GM12864 (cell line): ENCODE measurements around the gene SOD1.
A peak's percentile ranks its signal among the peaks of the same experiment; 100 is the strongest.
"Not testable (repeated sequence)": the region's sequence is repeated elsewhere in the genome, so short reads cannot be mapped to it uniquely, and the experiment has no call there.

ENCODE experiments used
- DNase-seq: peaks from one replicate; pipeline ENCODE4 v3.0.0-alpha.2; 2011; ENCODE audit warnings: low read depth
- H3K4me3 ChIP-seq: 2 replicates; pipeline ENCODE4 v1.5.1; 2011; ENCODE audit warnings: mild to moderate bottlenecking, low read depth, low read length, control low read depth
- CTCF ChIP-seq: IDR thresholded peaks from 2 replicates; pipeline ENCODE4 v1.5.1; 2011; ENCODE audit warnings: low read depth, mild to moderate bottlenecking, moderate library complexity, low read length, control low read depth, inconsistent platforms; ENCODE audit errors: missing control alignments

The SOD1 gene

GRCh38 chr21:31622397-31622796, 37.1 kb upstream of the SOD1 start:
- no peak for TF ChIP-seq CTCF
- DNase-seq, result no peak
- no peak overlapping the region for H3K4me3 ChIP-seq

GRCh38 chr21:31623664-31624063, 35.8 kb upstream of the SOD1 start:
- TF ChIP-seq CTCF, result peak; percentile 28

GRCh38 chr21:31624181-31624580, 35.3 kb upstream of the SOD1 start:
- H3K4me3 ChIP-seq, result no peak overlapping the region
- TF ChIP-seq CTCF, result no peak
- no peak for DNase-seq

More at GRCh38 chr21:31623664-31624063, 35.8 kb upstream of the SOD1 start:
- no peak for DNase-seq
- no peak overlapping the region for H3K4me3 ChIP-seq

- H3K4me3 ChIP-seq, result no peak overlapping the region
- TF ChIP-seq CTCF, result no peak
- no peak for DNase-seq
Measured at GRCh38 chr21:31624961-31625491, 34.5 kb upstream of the SOD1 start.

GRCh38 chr21:31629972-31630711, 29.4 kb upstream of the SOD1 start:
- H3K4me3 ChIP-seq, result no peak overlapping the region
- no peak for DNase-seq
- TF ChIP-seq CTCF, result no peak

GRCh38 chr21:31631881-31632280, 27.6 kb upstream of the SOD1 start:
- H3K4me3 ChIP-seq, DNase-seq: not testable (repeated sequence)

- no peak for DNase-seq
- TF ChIP-seq CTCF, result no peak
- H3K4me3 ChIP-seq, result no peak overlapping the region
Measured at GRCh38 chr21:31634993-31635392, 24.5 kb upstream of the SOD1 start.
